Liver (tissue), 9 donors: ENCODE results near the gene PNMA8B. TPM values are rescaled to one million over a fixed set of nuclear protein-coding genes. Genes with fewer than 3 reads are reported as not detected.
"Not testable (repeated sequence)": the region's sequence is repeated elsewhere in the genome, so short reads cannot be mapped to it uniquely, and the experiment has no call there.

Experiments
- DNase-seq: peaks from one replicate; pipeline ENCODE4 v3.0.0-alpha.2; 2017; ENCODE audit warnings: low spot score
- H3K27ac ChIP-seq, 2 donors: one replicate each; pipeline ENCODE4 v1.7.0; 2013; ENCODE audit warnings: inconsistent platforms in 2 of 2, low read length in 2 of 2, control low read depth in 1 of 2, low read depth in 1 of 2, mild to moderate bottlenecking in 1 of 2
- H3K27me3 ChIP-seq, 4 donors: one replicate each; pipeline versions ENCODE4 v1.6.1 to v1.7.0; 2013; ENCODE audit warnings: low read length in 3 of 4, inconsistent platforms in 1 of 4, mild to moderate bottlenecking in 1 of 4, moderate library complexity in 1 of 4; ENCODE audit not compliant: control insufficient read depth in 4 of 4, insufficient read depth in 4 of 4
- H3K36me3 ChIP-seq, 4 donors: one replicate each; pipeline versions ENCODE4 v1.6.1 to v1.7.0; 2013; ENCODE audit warnings: low read length in 3 of 4, mild to moderate bottlenecking in 3 of 4, low read depth in 1 of 4, moderate library complexity in 1 of 4; ENCODE audit not compliant: control insufficient read depth in 4 of 4, insufficient read depth in 3 of 4
- H3K4me1 ChIP-seq, 4 donors: one replicate each; pipeline versions ENCODE4 v1.6.1 to v1.7.0; 2013; ENCODE audit warnings: low read length in 3 of 4, mild to moderate bottlenecking in 3 of 4, moderate library complexity in 1 of 4; ENCODE audit not compliant: control insufficient read depth in 4 of 4, insufficient read depth in 4 of 4
- H3K4me3 ChIP-seq, 3 donors: one replicate each; pipeline versions ENCODE4 v1.6.1 to v1.7.0; 2013; ENCODE audit warnings: low read length in 3 of 3, control low read depth in 1 of 3, low read depth in 1 of 3, mild to moderate bottlenecking in 1 of 3
- H3K9ac ChIP-seq, 2 donors: one replicate each; pipeline ENCODE4 v1.7.0; 2013; ENCODE audit warnings: low read length in 2 of 2, mild to moderate bottlenecking in 2 of 2, moderate library complexity in 2 of 2, control low read depth in 1 of 2, low read depth in 1 of 2
- H3K9me3 ChIP-seq, 4 donors: one replicate each; pipeline versions ENCODE4 v1.6.1 to v1.7.0; 2013; ENCODE audit warnings: low read length in 3 of 4; ENCODE audit not compliant: control insufficient read depth in 4 of 4
- FOXA1 ChIP-seq: IDR thresholded peaks from 2 replicates; pipeline ENCODE4 v1.6.1; 2016; ENCODE audit warnings: antibody characterized with exemption
- FOXA2 ChIP-seq: IDR thresholded peaks from 2 replicates; pipeline ENCODE4 v1.6.1; 2016; ENCODE audit warnings: antibody characterized with exemption
- HNF4G ChIP-seq: IDR thresholded peaks from 2 replicates; pipeline ENCODE4 v1.6.1; 2016; ENCODE audit warnings: antibody characterized with exemption
- JUND ChIP-seq, 2 donors: IDR thresholded peaks; 2 replicates each; pipeline ENCODE4 v1.6.1; 2016; ENCODE audit warnings: antibody characterized with exemption in 2 of 2
- NR2F2 ChIP-seq: IDR thresholded peaks from 2 replicates; pipeline ENCODE4 v1.6.1; 2016; ENCODE audit warnings: antibody characterized with exemption
- REST ChIP-seq: IDR thresholded peaks from 2 replicates; pipeline ENCODE4 v1.6.1; 2016; ENCODE audit warnings: antibody characterized with exemption, mild to moderate bottlenecking
- RXRA ChIP-seq, 2 donors: IDR thresholded peaks; 2 replicates each; pipeline ENCODE4 v1.6.1; 2017 to 2018; ENCODE audit warnings: antibody characterized with exemption in 2 of 2, mild to moderate bottlenecking in 1 of 2
- SP1 ChIP-seq: IDR thresholded peaks from 2 replicates; pipeline ENCODE4 v1.6.1; 2018; ENCODE audit warnings: antibody characterized with exemption, mild to moderate bottlenecking
- TAF1 ChIP-seq: conservative IDR thresholded peaks from 2 replicates; pipeline ENCODE4 v1.6.1; 2016; ENCODE audit warnings: antibody characterized with exemption, mild to moderate bottlenecking
- YY1 ChIP-seq: IDR thresholded peaks from 2 replicates; pipeline ENCODE4 v1.6.1; 2016; ENCODE audit warnings: antibody characterized with exemption, mild to moderate bottlenecking
- WGBS: extraction: QIAGEN DNeasy Blood & Tissue Kit; methylation state at CpG from one replicate; pipeline ENCODE4 v1.1.7; 2013; 5-methylcytosine and 5-hydroxymethylcytosine counted together
- polyA plus RNA-seq, 2 donors: library from polyadenylated mRNA; stranded (reverse) in 1 of 2; unstranded in 1 of 2; fragments of 200-250 nt in 1 of 2; fragments of >200 nt in 1 of 2; fragmentation: Nextera tagmentation in 1 of 2; extraction: Ambion mirVana in 1 of 2; gene quantifications; one replicate each; pipeline versions ENCODE4 v1.2.1 to v1.2.3, GENCODE V29; 2013 to 2015
- total RNA-seq, 2 donors: library from RNA; depleted of rRNA; stranded (reverse); fragments of >200 nt; gene quantifications; one replicate each; pipeline ENCODE4 v1.2.3, GENCODE V29; 2014
- TF ChIP-seq, protein P1 (sequence below): IDR thresholded peaks from 2 replicates; pipeline ENCODE4 v1.6.1; 2016; ENCODE audit warnings: antibody characterized with exemption
- TF ChIP-seq, protein P2 (sequence below): fragments of 150-350 bp; IDR thresholded peaks from 2 replicates; pipeline ENCODE4 v1.5.1; 2017; ENCODE audit warnings: improper control_type of control experiment, low read depth, low read length; ENCODE audit not compliant: missing input control
- donor health status: healthy.
- donor health status: healthy.
- donor health status: healthy.
- donor health status: healthy.
- donor health status: healthy.

PNMA8B gene
- total and polyA plus RNA-seq, 4 donors, result 0.15 to 0.59 (median 0.39) TPM

- WGBS, result 90% methylated on average over 5 of the region's 5 CpGs
- DNase-seq, result no peak
- peaks cover 0 to 7% (median 2%) of the 10 kb centered on the region in 4 donors for H3K9me3 ChIP-seq
- peaks cover 0 to 5% (median 0%) of the 10 kb centered on the region in 4 donors for H3K27me3 ChIP-seq
- peaks cover 0 to 2% (median 0%) of the 10 kb centered on the region in 4 donors for H3K36me3 ChIP-seq
- no peaks in the 10 kb centered on the region for H3K4me1 ChIP-seq
- H3K4me3 ChIP-seq, result no peak overlapping the region
- no peak overlapping the region for H3K27ac ChIP-seq
- H3K9ac ChIP-seq, result no peak overlapping the region
- TF ChIP-seq TAF1, result no peak
- TF ChIP-seq NR2F2, result no peak
These were observed 7.2 kb upstream of the PNMA8B start for GRCh38 chr19:46502891-46503290.

DNA sequence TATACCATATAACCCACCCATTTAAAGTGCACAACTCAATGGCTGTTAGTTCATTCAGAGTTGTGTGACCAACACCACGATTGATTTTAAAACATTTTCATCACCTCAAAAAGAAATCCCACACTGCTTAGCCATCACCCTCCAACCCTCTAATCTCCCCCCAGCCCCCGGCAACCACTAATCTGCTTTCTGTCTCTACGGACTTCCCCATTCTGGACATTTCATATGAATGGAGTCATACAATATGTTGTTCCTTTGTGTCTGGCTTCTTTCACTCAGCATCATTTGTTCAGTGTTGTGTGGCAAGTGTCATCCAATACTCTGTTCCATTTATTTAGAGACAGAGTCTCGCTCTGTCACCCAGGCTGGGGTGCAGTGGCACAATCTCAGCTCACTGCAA, 4.0 kb upstream of the PNMA8B start:
- no peak for TF ChIP-seq SP1
- TF ChIP-seq FOXA2, result no peak
- peaks cover 0 to 5% (median under 1%) of the 10 kb centered on the region in 4 donors for H3K27me3 ChIP-seq
- no peak overlapping the region for H3K4me3 ChIP-seq
- no peak overlapping the region for H3K9ac ChIP-seq
- H3K36me3 ChIP-seq, result peaks cover 0 to under 1% (median 0%) of the 10 kb centered on the region in 4 donors
- peaks cover 0 to 2% (median 1%) of the 10 kb centered on the region in 4 donors for H3K9me3 ChIP-seq
- WGBS, result 76% methylated on average over 4 of the region's 4 CpGs
- H3K4me1 ChIP-seq, result no peaks in the 10 kb centered on the region
- DNase-seq, result no peak
- H3K27ac ChIP-seq, result no peak overlapping the region

GRCh38 chr19:46497773-46498172, 2.1 kb upstream of the PNMA8B start:
- H3K9ac ChIP-seq, result no peak overlapping the region
- H3K36me3 ChIP-seq, result no peaks in the 10 kb centered on the region
- DNase-seq, result no peak
- H3K27me3 ChIP-seq, result peaks cover 0 to 5% (median under 1%) of the 10 kb centered on the region in 4 donors
- TF ChIP-seq NR2F2, result no peak
- TF ChIP-seq RXRA (IDR thresholded peaks at IDR 0.05), result no peak
- no peak for TF ChIP-seq SP1
- TF ChIP-seq REST, result no peak
- TF ChIP-seq YY1, result no peak
- no peak for TF ChIP-seq FOXA1
- TF ChIP-seq HNF4G, result no peak
- TF ChIP-seq, protein P1, sequence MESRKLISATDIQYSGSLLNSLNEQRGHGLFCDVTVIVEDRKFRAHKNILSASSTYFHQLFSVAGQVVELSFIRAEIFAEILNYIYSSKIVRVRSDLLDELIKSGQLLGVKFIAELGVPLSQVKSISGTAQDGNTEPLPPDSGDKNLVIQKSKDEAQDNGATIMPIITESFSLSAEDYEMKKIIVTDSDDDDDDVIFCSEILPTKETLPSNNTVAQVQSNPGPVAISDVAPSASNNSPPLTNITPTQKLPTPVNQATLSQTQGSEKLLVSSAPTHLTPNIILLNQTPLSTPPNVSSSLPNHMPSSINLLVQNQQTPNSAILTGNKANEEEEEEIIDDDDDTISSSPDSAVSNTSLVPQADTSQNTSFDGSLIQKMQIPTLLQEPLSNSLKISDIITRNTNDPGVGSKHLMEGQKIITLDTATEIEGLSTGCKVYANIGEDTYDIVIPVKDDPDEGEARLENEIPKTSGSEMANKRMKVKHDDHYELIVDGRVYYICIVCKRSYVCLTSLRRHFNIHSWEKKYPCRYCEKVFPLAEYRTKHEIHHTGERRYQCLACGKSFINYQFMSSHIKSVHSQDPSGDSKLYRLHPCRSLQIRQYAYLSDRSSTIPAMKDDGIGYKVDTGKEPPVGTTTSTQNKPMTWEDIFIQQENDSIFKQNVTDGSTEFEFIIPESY, result no peak
- no peak for TF ChIP-seq JUND (IDR thresholded peaks at IDR 0.05)
- TF ChIP-seq, protein P2, sequence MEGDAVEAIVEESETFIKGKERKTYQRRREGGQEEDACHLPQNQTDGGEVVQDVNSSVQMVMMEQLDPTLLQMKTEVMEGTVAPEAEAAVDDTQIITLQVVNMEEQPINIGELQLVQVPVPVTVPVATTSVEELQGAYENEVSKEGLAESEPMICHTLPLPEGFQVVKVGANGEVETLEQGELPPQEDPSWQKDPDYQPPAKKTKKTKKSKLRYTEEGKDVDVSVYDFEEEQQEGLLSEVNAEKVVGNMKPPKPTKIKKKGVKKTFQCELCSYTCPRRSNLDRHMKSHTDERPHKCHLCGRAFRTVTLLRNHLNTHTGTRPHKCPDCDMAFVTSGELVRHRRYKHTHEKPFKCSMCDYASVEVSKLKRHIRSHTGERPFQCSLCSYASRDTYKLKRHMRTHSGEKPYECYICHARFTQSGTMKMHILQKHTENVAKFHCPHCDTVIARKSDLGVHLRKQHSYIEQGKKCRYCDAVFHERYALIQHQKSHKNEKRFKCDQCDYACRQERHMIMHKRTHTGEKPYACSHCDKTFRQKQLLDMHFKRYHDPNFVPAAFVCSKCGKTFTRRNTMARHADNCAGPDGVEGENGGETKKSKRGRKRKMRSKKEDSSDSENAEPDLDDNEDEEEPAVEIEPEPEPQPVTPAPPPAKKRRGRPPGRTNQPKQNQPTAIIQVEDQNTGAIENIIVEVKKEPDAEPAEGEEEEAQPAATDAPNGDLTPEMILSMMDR, result no peak
- no peak for TF ChIP-seq TAF1
- no peak for TF ChIP-seq FOXA2
- H3K9me3 ChIP-seq, result no peaks in the 10 kb centered on the region
- 84% methylated on average over 8 of the region's 8 CpGs for WGBS
- H3K4me3 ChIP-seq, result no peak overlapping the region
- H3K27ac ChIP-seq, result no peak overlapping the region
- peaks cover 0 to 8% (median 0%) of the 10 kb centered on the region in 4 donors for H3K4me1 ChIP-seq

- H3K4me3 ChIP-seq, DNase-seq, H3K27me3 ChIP-seq, H3K9me3 ChIP-seq, H3K4me1 ChIP-seq, H3K27ac ChIP-seq, H3K9ac ChIP-seq, H3K36me3 ChIP-seq: not testable (repeated sequence)
- 79% methylated on average over 4 of the region's 4 CpGs for WGBS
These were observed 1.2 kb upstream of the PNMA8B start for GRCh38 chr19:46496886-46497285.
